Endothelial cell of umbilical vein (primary cell): ENCODE measurements around the gene DCX. TPM values are rescaled to one million over a fixed set of nuclear protein-coding genes. Genes with fewer than 3 reads are reported as not detected.

ENCODE experiments used
- BruUV-seq: library from RNA; stranded (reverse); fragments of 400-500 nt; replicated peaks from 2 replicates; lab custom pipeline; 2021; lab: Mats Ljungman, UMichigan
- CTCF ChIA-PET: fragments of 300-600, 350-600 bp; sonication (Branson Sonifier 250); formaldehyde crosslinking; loops from one replicate; lab custom pipeline; 2021; ENCODE audit warnings: antibody characterized with exemption, inconsistent platforms; lab: Charles Lee
- POLR2A ChIA-PET: fragments of 300-600, 350-600 bp; sonication (Branson Sonifier 250); formaldehyde crosslinking; loops from one replicate; lab custom pipeline; 2021; ENCODE audit warnings: antibody characterized with exemption, inconsistent platforms; lab: Charles Lee
- DNase-seq: peaks from one replicate; pipeline ENCODE4 v3.0.0-alpha.2; 2011; ENCODE audit warnings: low read depth, low spot score
- FAIRE-seq: peaks from 2 replicates; lab custom pipeline; 2011; peaks lifted over from hg19 to GRCh38; lab: Jason Lieb, UNC
- H2AFZ ChIP-seq: 2 replicates; pipeline ENCODE4 v1.6.0; 2012; ENCODE audit warnings: low read depth, low read length, control low read depth, inconsistent platforms
- H3K27ac ChIP-seq: 2 replicates; pipeline ENCODE4 v1.5.1; 2011; ENCODE audit warnings: low read depth, mild to moderate bottlenecking, control low read depth, low read length, moderate library complexity; ENCODE audit not compliant: insufficient read depth
- H3K27me3 ChIP-seq, 2 experiments: 2 replicates each; pipeline versions ENCODE4 v1.6.0 to v1.6.1; 2011; ENCODE audit warnings: low read length in 2 of 2, mixed read lengths in 1 of 2; ENCODE audit not compliant: control insufficient read depth in 2 of 2, insufficient read depth in 2 of 2
- H3K36me3 ChIP-seq, 2 experiments: 2 replicates in 1 of 2; 3 replicates in 1 of 2; pipeline ENCODE4 v1.5.1; 2011; ENCODE audit warnings: low read length in 2 of 2, mild to moderate bottlenecking in 1 of 2, moderate library complexity in 1 of 2; ENCODE audit not compliant: control insufficient read depth in 2 of 2, insufficient read depth in 2 of 2; ENCODE audit errors: extremely low read depth in 1 of 2
- H3K4me1 ChIP-seq: 3 replicates; pipeline ENCODE4 v1.5.1; 2011; ENCODE audit warnings: mild to moderate bottlenecking, low read length; ENCODE audit not compliant: control insufficient read depth, insufficient read depth; ENCODE audit errors: extremely low read depth
- H3K4me2 ChIP-seq: 2 replicates; pipeline ENCODE4 v1.6.1; 2011; ENCODE audit warnings: low read length, control low read depth, mixed read lengths; ENCODE audit not compliant: insufficient read depth
- H3K4me3 ChIP-seq, 3 experiments: fragments of 200-600 bp in 1 of 3; sonication (generic), shearing (Covaris generic) in 1 of 3; replicated peaks in 1 of 3; 2 replicates each; pipeline ENCODE4 v1.5.1; 2011 to 2016; ENCODE audit warnings: control low read depth in 3 of 3, low read length in 3 of 3, mild to moderate bottlenecking in 2 of 3, inconsistent platforms in 1 of 3, low read depth in 1 of 3, moderate library complexity in 1 of 3; ENCODE audit not compliant: insufficient read depth in 1 of 3
- H3K79me2 ChIP-seq: 2 replicates; pipeline ENCODE4 v1.6.0; 2012; ENCODE audit warnings: low read length, inconsistent platforms; ENCODE audit not compliant: control insufficient read depth, insufficient read depth
- H3K9ac ChIP-seq: replicated peaks from 2 replicates; pipeline ENCODE3; 2011; ENCODE audit warnings: low read length, control low read depth; ENCODE audit not compliant: insufficient read depth; ENCODE audit errors: extremely low read depth
- H3K9me1 ChIP-seq: replicated peaks from 3 replicates; pipeline ENCODE4 v1.6.0; 2011; ENCODE audit warnings: mild to moderate bottlenecking, low read length; ENCODE audit not compliant: control insufficient read depth, insufficient read depth; ENCODE audit errors: extremely low read depth
- H3K9me3 ChIP-seq: replicated peaks from 2 replicates; pipeline ENCODE4 v1.5.1; 2012; ENCODE audit warnings: low read length, inconsistent platforms; ENCODE audit not compliant: control insufficient read depth, insufficient read depth
- H4K20me1 ChIP-seq: replicated peaks from 2 replicates; pipeline ENCODE3; 2011; ENCODE audit warnings: mild to moderate bottlenecking, low read length; ENCODE audit not compliant: control insufficient read depth, insufficient read depth; ENCODE audit errors: extremely low read depth
- EZH2 ChIP-seq: IDR thresholded peaks from 2 replicates; pipeline ENCODE4 v1.6.1; 2012; ENCODE audit warnings: borderline replicate concordance, low read depth, mild to moderate bottlenecking, moderate library complexity, low read length, inconsistent platforms; ENCODE audit not compliant: severe bottlenecking
- FOS ChIP-seq: IDR thresholded peaks from 2 replicates; pipeline ENCODE4 v1.6.1; 2011; ENCODE audit warnings: mild to moderate bottlenecking, low read length, moderate library complexity, borderline replicate concordance; ENCODE audit not compliant: insufficient read depth
- GATA2 ChIP-seq: IDR thresholded peaks from 2 replicates; pipeline ENCODE4 v1.7.0; 2011; ENCODE audit warnings: low read depth, mild to moderate bottlenecking, moderate library complexity, mixed read lengths, low read length; ENCODE audit not compliant: insufficient read length, insufficient read depth
- JUN ChIP-seq: IDR thresholded peaks from 2 replicates; pipeline ENCODE4 v1.6.1; 2011; ENCODE audit warnings: borderline replicate concordance, low read depth; ENCODE audit not compliant: insufficient read length, insufficient read depth
- MYC ChIP-seq: IDR thresholded peaks from one replicate; pipeline ENCODE4 v1.6.1; 2011; ENCODE audit warnings: mild to moderate bottlenecking, low read depth, low read length
- POLR2A ChIP-seq: IDR thresholded peaks from 2 replicates; pipeline ENCODE4 v1.6.1; 2012; ENCODE audit warnings: low read depth, mild to moderate bottlenecking, control low read depth, low read length
- POLR2AphosphoS5 ChIP-seq: IDR thresholded peaks from 2 replicates; pipeline ENCODE4 v1.6.1; 2012; ENCODE audit warnings: low read depth, mild to moderate bottlenecking, control low read depth, low read length, moderate library complexity; ENCODE audit not compliant: insufficient read depth
- dilution Hi-C: fragments of 300-500 bp; cut with MboI; formaldehyde crosslinking; loops from one replicate; pipeline ENCODE4 v1.15.0; 2019; ENCODE audit warnings: low sequenced_read_pairs; ENCODE audit not compliant: extremely low pct_ligation_motif_present
- intact Hi-C: fragments of 100-400 bp; cut with micrococcal nuclease; formaldehyde crosslinking; loops from one replicate; pipeline ENCODE4 v1.10.0; 2022
- polyA plus RNA-seq, 4 experiments: library from polyadenylated mRNA; depleted of rRNA in 3 of 4; stranded (reverse) in 3 of 4; unstranded in 1 of 4; fragments of >200 nt; gene quantifications; 2 replicates each; pipeline versions ENCODE4 v1.2.1 to v1.2.3, GENCODE V29; 2011 to 2012; ENCODE audit warnings: missing spikeins in 1 of 4
- total RNA-seq: library from RNA; stranded (reverse); gene quantifications from 2 replicates; pipeline ENCODE4 v1.2.3, GENCODE V29; 2021
- TF ChIP-seq, protein P1 (sequence below): IDR thresholded peaks from 2 replicates; pipeline ENCODE4 v1.6.1; 2011; ENCODE audit not compliant: insufficient read depth, insufficient read length
- TF ChIP-seq, protein P2 (sequence below), 2 donors: IDR thresholded peaks; 1 replicate in 1 of 2; 2 replicates in 1 of 2; pipeline ENCODE4 v1.5.1; 2011; ENCODE audit warnings: low read length in 2 of 2, mild to moderate bottlenecking in 2 of 2, moderate library complexity in 2 of 2, control low read depth in 1 of 2, inconsistent platforms in 1 of 2, low read depth in 1 of 2; ENCODE audit not compliant: insufficient read depth in 1 of 2; ENCODE audit errors: extremely low read depth in 1 of 2

DCX gene
- total and polyA plus RNA-seq, 2 donors (not counting 3 experiments of a cell fraction or from before 2014, with no cell fraction given), result not detected

DNA sequence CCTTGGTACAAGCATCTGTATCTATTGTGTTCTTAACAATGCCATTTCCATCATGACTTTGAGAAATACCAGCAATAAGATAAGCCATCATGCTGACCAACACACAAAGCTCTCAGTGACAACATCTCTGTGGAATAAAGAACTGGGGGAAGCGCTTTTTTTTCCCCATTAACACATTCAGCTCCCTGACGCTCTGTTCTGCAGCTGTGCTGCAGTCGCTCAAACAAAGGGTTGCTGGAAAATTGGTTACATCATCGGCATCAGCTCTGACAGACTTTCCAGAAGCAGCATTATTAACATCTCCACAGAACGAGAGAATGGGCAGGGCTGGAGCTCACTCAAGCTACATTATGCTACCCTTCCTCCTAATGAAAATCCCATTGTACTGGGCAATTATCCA is 39.9 kb downstream of the DCX start:
- Histone ChIP-seq H3K36me3 (no peaks in the 10 kb centered on the region), H3K4me2 (no peak overlapping the region), H3K9ac (no peak overlapping the region), H3K9me1 (no peaks in the 10 kb centered on the region), H3K9me3 (no peaks in the 10 kb centered on the region), H3K27me3 (no peaks in the 10 kb centered on the region), H4K20me1 (no peaks in the 10 kb centered on the region), H3K79me2 (no peaks in the 10 kb centered on the region), H3K27ac (no peak overlapping the region), H3K4me3 (no peak overlapping the region), H2AFZ (no peak overlapping the region), H3K4me1 (no peaks in the 10 kb centered on the region)
- ChIA-PET CTCF (no interaction called here), POLR2A (no interaction called here)
- intact Hi-C loops, result no loop called here
- no TSS peak for BruUV-seq
- dilution Hi-C loops, result no loop called here
- no peak for TF ChIP-seq MYC
- TF ChIP-seq POLR2AphosphoS5, result no peak
- TF ChIP-seq, protein P1, sequence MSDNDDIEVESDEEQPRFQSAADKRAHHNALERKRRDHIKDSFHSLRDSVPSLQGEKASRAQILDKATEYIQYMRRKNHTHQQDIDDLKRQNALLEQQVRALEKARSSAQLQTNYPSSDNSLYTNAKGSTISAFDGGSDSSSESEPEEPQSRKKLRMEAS, result no peak
- TF ChIP-seq GATA2, result no peak
- TF ChIP-seq JUN, result no peak
- no peak for TF ChIP-seq EZH2
- TF ChIP-seq POLR2A, result no peak
- TF ChIP-seq, protein P2, sequence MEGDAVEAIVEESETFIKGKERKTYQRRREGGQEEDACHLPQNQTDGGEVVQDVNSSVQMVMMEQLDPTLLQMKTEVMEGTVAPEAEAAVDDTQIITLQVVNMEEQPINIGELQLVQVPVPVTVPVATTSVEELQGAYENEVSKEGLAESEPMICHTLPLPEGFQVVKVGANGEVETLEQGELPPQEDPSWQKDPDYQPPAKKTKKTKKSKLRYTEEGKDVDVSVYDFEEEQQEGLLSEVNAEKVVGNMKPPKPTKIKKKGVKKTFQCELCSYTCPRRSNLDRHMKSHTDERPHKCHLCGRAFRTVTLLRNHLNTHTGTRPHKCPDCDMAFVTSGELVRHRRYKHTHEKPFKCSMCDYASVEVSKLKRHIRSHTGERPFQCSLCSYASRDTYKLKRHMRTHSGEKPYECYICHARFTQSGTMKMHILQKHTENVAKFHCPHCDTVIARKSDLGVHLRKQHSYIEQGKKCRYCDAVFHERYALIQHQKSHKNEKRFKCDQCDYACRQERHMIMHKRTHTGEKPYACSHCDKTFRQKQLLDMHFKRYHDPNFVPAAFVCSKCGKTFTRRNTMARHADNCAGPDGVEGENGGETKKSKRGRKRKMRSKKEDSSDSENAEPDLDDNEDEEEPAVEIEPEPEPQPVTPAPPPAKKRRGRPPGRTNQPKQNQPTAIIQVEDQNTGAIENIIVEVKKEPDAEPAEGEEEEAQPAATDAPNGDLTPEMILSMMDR (IDR thresholded peaks at IDR 0.05; ENCODE audit: extremely low read depth in 1 of 2, insufficient read depth in 1 of 2, low read depth in 1 of 2, low read length in 2 of 2), result no peak
- no peak for TF ChIP-seq FOS
- DNase-seq (no peak), FAIRE-seq (no peak)
